Liver (tissue), 9 donors: ENCODE results near the gene ZCCHC14. TPM values are rescaled to one million over a fixed set of nuclear protein-coding genes. Genes with fewer than 3 reads are reported as not detected.
A peak's percentile ranks its signal among the peaks of the same experiment; 100 is the strongest.

Source experiments
- DNase-seq: peaks from one replicate; pipeline ENCODE4 v3.0.0-alpha.2; 2017; ENCODE audit warnings: low spot score
- H3K27ac ChIP-seq, 2 donors: one replicate each; pipeline ENCODE4 v1.7.0; 2013; ENCODE audit warnings: inconsistent platforms in 2 of 2, low read length in 2 of 2, control low read depth in 1 of 2, low read depth in 1 of 2, mild to moderate bottlenecking in 1 of 2
- H3K27me3 ChIP-seq, 4 donors: one replicate each; pipeline versions ENCODE4 v1.6.1 to v1.7.0; 2013; ENCODE audit warnings: low read length in 3 of 4, inconsistent platforms in 1 of 4, mild to moderate bottlenecking in 1 of 4, moderate library complexity in 1 of 4; ENCODE audit not compliant: control insufficient read depth in 4 of 4, insufficient read depth in 4 of 4
- H3K36me3 ChIP-seq, 4 donors: one replicate each; pipeline versions ENCODE4 v1.6.1 to v1.7.0; 2013; ENCODE audit warnings: low read length in 3 of 4, mild to moderate bottlenecking in 3 of 4, low read depth in 1 of 4, moderate library complexity in 1 of 4; ENCODE audit not compliant: control insufficient read depth in 4 of 4, insufficient read depth in 3 of 4
- H3K4me1 ChIP-seq, 4 donors: one replicate each; pipeline versions ENCODE4 v1.6.1 to v1.7.0; 2013; ENCODE audit warnings: low read length in 3 of 4, mild to moderate bottlenecking in 3 of 4, moderate library complexity in 1 of 4; ENCODE audit not compliant: control insufficient read depth in 4 of 4, insufficient read depth in 4 of 4
- H3K4me3 ChIP-seq, 3 donors: one replicate each; pipeline versions ENCODE4 v1.6.1 to v1.7.0; 2013; ENCODE audit warnings: low read length in 3 of 3, control low read depth in 1 of 3, low read depth in 1 of 3, mild to moderate bottlenecking in 1 of 3
- H3K9ac ChIP-seq, 2 donors: one replicate each; pipeline ENCODE4 v1.7.0; 2013; ENCODE audit warnings: low read length in 2 of 2, mild to moderate bottlenecking in 2 of 2, moderate library complexity in 2 of 2, control low read depth in 1 of 2, low read depth in 1 of 2
- H3K9me3 ChIP-seq, 4 donors: one replicate each; pipeline versions ENCODE4 v1.6.1 to v1.7.0; 2013; ENCODE audit warnings: low read length in 3 of 4; ENCODE audit not compliant: control insufficient read depth in 4 of 4
- EGR1 ChIP-seq, 2 donors: IDR thresholded peaks; 2 replicates each; pipeline ENCODE4 v1.6.1; 2016 to 2018; ENCODE audit warnings: antibody characterized with exemption in 2 of 2, low read depth in 2 of 2
- FOXA1 ChIP-seq: IDR thresholded peaks from 2 replicates; pipeline ENCODE4 v1.6.1; 2016; ENCODE audit warnings: antibody characterized with exemption
- FOXA2 ChIP-seq: IDR thresholded peaks from 2 replicates; pipeline ENCODE4 v1.6.1; 2016; ENCODE audit warnings: antibody characterized with exemption
- GABPA ChIP-seq, 2 donors: IDR thresholded peaks in 1 of 2; conservative IDR thresholded peaks in 1 of 2; 2 replicates each; pipeline ENCODE4 v1.6.1; 2016; ENCODE audit warnings: antibody characterized with exemption in 2 of 2, mild to moderate bottlenecking in 1 of 2, moderate library complexity in 1 of 2
- HNF4A ChIP-seq, 2 donors: conservative IDR thresholded peaks; 2 replicates each; pipeline ENCODE4 v1.6.1; 2016; ENCODE audit warnings: antibody characterized with exemption in 2 of 2, mild to moderate bottlenecking in 2 of 2
- HNF4G ChIP-seq: IDR thresholded peaks from 2 replicates; pipeline ENCODE4 v1.6.1; 2016; ENCODE audit warnings: antibody characterized with exemption
- JUND ChIP-seq, 2 donors: IDR thresholded peaks; 2 replicates each; pipeline ENCODE4 v1.6.1; 2016; ENCODE audit warnings: antibody characterized with exemption in 2 of 2
- NR2F2 ChIP-seq: IDR thresholded peaks from 2 replicates; pipeline ENCODE4 v1.6.1; 2016; ENCODE audit warnings: antibody characterized with exemption
- RAD21 ChIP-seq, 2 donors: IDR thresholded peaks; 2 replicates each; pipeline ENCODE4 v1.6.1; 2016; ENCODE audit warnings: antibody characterized with exemption in 2 of 2, mild to moderate bottlenecking in 2 of 2
- RXRA ChIP-seq, 2 donors: IDR thresholded peaks; 2 replicates each; pipeline ENCODE4 v1.6.1; 2017 to 2018; ENCODE audit warnings: antibody characterized with exemption in 2 of 2, mild to moderate bottlenecking in 1 of 2
- SP1 ChIP-seq: IDR thresholded peaks from 2 replicates; pipeline ENCODE4 v1.6.1; 2018; ENCODE audit warnings: antibody characterized with exemption, mild to moderate bottlenecking
- TAF1 ChIP-seq: conservative IDR thresholded peaks from 2 replicates; pipeline ENCODE4 v1.6.1; 2016; ENCODE audit warnings: antibody characterized with exemption, mild to moderate bottlenecking
- YY1 ChIP-seq: IDR thresholded peaks from 2 replicates; pipeline ENCODE4 v1.6.1; 2016; ENCODE audit warnings: antibody characterized with exemption, mild to moderate bottlenecking
- WGBS: extraction: QIAGEN DNeasy Blood & Tissue Kit; methylation state at CpG from one replicate; pipeline ENCODE4 v1.1.7; 2013; 5-methylcytosine and 5-hydroxymethylcytosine counted together
- polyA plus RNA-seq, 2 donors: library from polyadenylated mRNA; stranded (reverse) in 1 of 2; unstranded in 1 of 2; fragments of 200-250 nt in 1 of 2; fragments of >200 nt in 1 of 2; fragmentation: Nextera tagmentation in 1 of 2; extraction: Ambion mirVana in 1 of 2; gene quantifications; one replicate each; pipeline versions ENCODE4 v1.2.1 to v1.2.3, GENCODE V29; 2013 to 2015
- total RNA-seq, 2 donors: library from RNA; depleted of rRNA; stranded (reverse); fragments of >200 nt; gene quantifications; one replicate each; pipeline ENCODE4 v1.2.3, GENCODE V29; 2014
- TF ChIP-seq, protein P1 (sequence below): IDR thresholded peaks from 2 replicates; pipeline ENCODE4 v1.6.1; 2016; ENCODE audit warnings: antibody characterized with exemption
- TF ChIP-seq, protein P2 (sequence below): IDR thresholded peaks from 2 replicates; pipeline ENCODE4 v1.6.1; 2016; ENCODE audit warnings: antibody characterized with exemption
- TF ChIP-seq, protein P3 (sequence below): fragments of 150-350 bp; IDR thresholded peaks from 2 replicates; pipeline ENCODE4 v1.5.1; 2017; ENCODE audit warnings: improper control_type of control experiment, low read depth, low read length; ENCODE audit not compliant: missing input control
- TF ChIP-seq, protein P4 (sequence below): IDR thresholded peaks from 2 replicates; pipeline ENCODE4 v1.6.1; 2016; ENCODE audit warnings: antibody characterized with exemption
- TF ChIP-seq, protein P5 (sequence below): IDR thresholded peaks from 2 replicates; pipeline ENCODE4 v1.6.1; 2016; ENCODE audit warnings: antibody characterized with exemption, mild to moderate bottlenecking
- donor health status: healthy.
- donor health status: healthy.
- donor health status: healthy.
- donor health status: healthy.
- donor health status: healthy.

ZCCHC14 gene
- total and polyA plus RNA-seq, 4 donors, result 6.3 to 21.7 (median 8.0) TPM

DNA sequence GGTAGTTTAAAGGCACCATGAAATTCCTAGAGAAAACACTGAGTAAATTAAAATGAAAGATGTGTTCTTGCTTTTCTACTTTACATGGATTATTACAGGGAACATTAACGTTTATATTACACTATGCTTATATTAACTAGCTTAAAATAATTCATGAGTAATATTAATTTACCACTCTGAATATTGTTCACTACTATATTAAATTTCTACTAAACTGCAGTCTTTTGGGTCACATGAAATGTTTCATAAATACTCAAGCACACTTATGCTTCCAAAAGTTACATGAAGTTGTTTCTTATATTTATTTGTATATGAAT, 104.0 kb downstream of the ZCCHC14 start:
- H3K4me3 ChIP-seq, result no peak overlapping the region
- peak overlapping the region; percentile 99 for H3K27ac ChIP-seq
- H3K36me3 ChIP-seq, result no peaks in the 10 kb centered on the region
- TF ChIP-seq HNF4G, result no peak
- no peak for TF ChIP-seq EGR1 (IDR thresholded peaks at IDR 0.05; ENCODE audit: low read depth in 2 of 2)
- no peak for TF ChIP-seq YY1
- TF ChIP-seq RAD21 (IDR thresholded peaks at IDR 0.05), result no peak
- TF ChIP-seq SP1, result no peak
- TF ChIP-seq FOXA2, result no peak
- TF ChIP-seq GABPA (IDR thresholded peaks at IDR 0.05 in 1 of 2, conservative IDR thresholded peaks at IDR 0.05 in 1 of 2), result peak in 1 of 2 donors; percentile 18
- peak overlapping the region in 1 of 2 donors; percentile 88 for H3K9ac ChIP-seq
- no peak for DNase-seq
- no peaks in the 10 kb centered on the region for H3K9me3 ChIP-seq
- WGBS, result 13% methylated on average over 1 of the region's 1 CpG
- peaks cover 9 to 33% (median 19%) of the 10 kb centered on the region in 4 donors for H3K4me1 ChIP-seq
- no peaks in the 10 kb centered on the region for H3K27me3 ChIP-seq

DNA sequence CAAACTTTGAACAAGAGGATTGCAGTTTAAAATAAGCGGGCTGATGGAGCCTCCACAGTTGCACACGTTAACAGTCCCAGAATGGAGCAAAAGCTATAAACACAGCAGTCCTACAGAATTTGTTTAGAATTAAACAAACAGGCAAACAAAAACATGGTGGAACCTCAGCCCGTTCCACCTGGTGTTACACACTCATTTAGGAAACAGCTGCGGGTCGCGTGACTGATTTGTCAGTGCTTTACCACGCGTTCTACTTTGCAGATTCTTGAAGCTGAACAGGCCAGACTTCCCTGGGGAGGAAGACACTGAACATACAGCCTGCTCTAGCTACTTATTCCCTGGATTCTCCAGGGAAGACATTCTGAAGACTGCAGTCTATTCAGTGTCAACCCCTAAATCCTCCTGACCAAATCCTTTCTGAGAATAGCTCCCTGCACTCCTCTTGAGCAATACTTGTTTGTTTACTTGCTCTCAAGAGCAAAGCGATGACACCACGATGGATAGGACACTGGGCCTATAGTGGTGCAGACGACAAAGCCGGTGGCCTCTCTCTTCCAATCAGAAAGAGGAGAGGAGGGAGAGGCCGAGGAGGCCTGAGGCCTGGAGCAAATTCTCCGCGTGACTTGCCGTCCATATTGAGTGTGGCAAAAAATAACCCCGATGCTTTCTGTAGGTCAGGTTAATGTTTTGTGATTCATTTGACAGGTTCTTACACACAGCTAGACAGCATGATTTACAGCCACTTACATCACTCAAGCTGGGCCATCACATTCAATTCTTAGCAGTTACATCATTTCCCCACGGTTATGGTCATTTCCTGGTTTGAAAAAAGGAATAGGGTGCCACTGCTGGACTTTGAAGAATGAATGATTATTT, 104.6 kb downstream of the ZCCHC14 start:
- Histone ChIP-seq H3K4me3 (peak overlapping the region in 1 of 3 donors; percentile 14), H3K9me3 (no peaks in the 10 kb centered on the region), H3K4me1 (peaks cover 4 to 27% (median 16%) of the 10 kb centered on the region in 4 donors), H3K27me3 (no peaks in the 10 kb centered on the region), H3K36me3 (no peaks in the 10 kb centered on the region), H3K9ac (peak overlapping the region; percentile 10 to 88), H3K27ac (peak overlapping the region; percentile 99)
- peak; percentile 85 for DNase-seq
- TF ChIP-seq RAD21 (IDR thresholded peaks at IDR 0.05) (no peak), FOXA2 (peak; percentile 95), YY1 (peak; percentile 100), SP1 (peak; percentile 98), GABPA (IDR thresholded peaks at IDR 0.05 in 1 of 2, conservative IDR thresholded peaks at IDR 0.05 in 1 of 2) (peak; percentile 45 to 73), TAF1 (peak; percentile 84), NR2F2 (peak; percentile 76), JUND (IDR thresholded peaks at IDR 0.05) (peak in 1 of 2 donors; percentile 75), RXRA (IDR thresholded peaks at IDR 0.05) (peak; percentile 87 to 88), HNF4G (no peak), EGR1 (IDR thresholded peaks at IDR 0.05; ENCODE audit: low read depth in 2 of 2) (peak in 1 of 2 donors; percentile 24), HNF4A (conservative IDR thresholded peaks at IDR 0.05) (peak; percentile 9 to 57), FOXA1 (peak; percentile 98)
- TF ChIP-seq, protein P1, sequence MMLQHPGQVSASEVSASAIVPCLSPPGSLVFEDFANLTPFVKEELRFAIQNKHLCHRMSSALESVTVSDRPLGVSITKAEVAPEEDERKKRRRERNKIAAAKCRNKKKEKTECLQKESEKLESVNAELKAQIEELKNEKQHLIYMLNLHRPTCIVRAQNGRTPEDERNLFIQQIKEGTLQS, result peak; percentile 93
- TF ChIP-seq, protein P2, sequence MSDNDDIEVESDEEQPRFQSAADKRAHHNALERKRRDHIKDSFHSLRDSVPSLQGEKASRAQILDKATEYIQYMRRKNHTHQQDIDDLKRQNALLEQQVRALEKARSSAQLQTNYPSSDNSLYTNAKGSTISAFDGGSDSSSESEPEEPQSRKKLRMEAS, result peak; percentile 51
- TF ChIP-seq, protein P3, sequence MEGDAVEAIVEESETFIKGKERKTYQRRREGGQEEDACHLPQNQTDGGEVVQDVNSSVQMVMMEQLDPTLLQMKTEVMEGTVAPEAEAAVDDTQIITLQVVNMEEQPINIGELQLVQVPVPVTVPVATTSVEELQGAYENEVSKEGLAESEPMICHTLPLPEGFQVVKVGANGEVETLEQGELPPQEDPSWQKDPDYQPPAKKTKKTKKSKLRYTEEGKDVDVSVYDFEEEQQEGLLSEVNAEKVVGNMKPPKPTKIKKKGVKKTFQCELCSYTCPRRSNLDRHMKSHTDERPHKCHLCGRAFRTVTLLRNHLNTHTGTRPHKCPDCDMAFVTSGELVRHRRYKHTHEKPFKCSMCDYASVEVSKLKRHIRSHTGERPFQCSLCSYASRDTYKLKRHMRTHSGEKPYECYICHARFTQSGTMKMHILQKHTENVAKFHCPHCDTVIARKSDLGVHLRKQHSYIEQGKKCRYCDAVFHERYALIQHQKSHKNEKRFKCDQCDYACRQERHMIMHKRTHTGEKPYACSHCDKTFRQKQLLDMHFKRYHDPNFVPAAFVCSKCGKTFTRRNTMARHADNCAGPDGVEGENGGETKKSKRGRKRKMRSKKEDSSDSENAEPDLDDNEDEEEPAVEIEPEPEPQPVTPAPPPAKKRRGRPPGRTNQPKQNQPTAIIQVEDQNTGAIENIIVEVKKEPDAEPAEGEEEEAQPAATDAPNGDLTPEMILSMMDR, result no peak
- TF ChIP-seq, protein P4, sequence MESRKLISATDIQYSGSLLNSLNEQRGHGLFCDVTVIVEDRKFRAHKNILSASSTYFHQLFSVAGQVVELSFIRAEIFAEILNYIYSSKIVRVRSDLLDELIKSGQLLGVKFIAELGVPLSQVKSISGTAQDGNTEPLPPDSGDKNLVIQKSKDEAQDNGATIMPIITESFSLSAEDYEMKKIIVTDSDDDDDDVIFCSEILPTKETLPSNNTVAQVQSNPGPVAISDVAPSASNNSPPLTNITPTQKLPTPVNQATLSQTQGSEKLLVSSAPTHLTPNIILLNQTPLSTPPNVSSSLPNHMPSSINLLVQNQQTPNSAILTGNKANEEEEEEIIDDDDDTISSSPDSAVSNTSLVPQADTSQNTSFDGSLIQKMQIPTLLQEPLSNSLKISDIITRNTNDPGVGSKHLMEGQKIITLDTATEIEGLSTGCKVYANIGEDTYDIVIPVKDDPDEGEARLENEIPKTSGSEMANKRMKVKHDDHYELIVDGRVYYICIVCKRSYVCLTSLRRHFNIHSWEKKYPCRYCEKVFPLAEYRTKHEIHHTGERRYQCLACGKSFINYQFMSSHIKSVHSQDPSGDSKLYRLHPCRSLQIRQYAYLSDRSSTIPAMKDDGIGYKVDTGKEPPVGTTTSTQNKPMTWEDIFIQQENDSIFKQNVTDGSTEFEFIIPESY, result peak; percentile 11
- TF ChIP-seq, protein P5, sequence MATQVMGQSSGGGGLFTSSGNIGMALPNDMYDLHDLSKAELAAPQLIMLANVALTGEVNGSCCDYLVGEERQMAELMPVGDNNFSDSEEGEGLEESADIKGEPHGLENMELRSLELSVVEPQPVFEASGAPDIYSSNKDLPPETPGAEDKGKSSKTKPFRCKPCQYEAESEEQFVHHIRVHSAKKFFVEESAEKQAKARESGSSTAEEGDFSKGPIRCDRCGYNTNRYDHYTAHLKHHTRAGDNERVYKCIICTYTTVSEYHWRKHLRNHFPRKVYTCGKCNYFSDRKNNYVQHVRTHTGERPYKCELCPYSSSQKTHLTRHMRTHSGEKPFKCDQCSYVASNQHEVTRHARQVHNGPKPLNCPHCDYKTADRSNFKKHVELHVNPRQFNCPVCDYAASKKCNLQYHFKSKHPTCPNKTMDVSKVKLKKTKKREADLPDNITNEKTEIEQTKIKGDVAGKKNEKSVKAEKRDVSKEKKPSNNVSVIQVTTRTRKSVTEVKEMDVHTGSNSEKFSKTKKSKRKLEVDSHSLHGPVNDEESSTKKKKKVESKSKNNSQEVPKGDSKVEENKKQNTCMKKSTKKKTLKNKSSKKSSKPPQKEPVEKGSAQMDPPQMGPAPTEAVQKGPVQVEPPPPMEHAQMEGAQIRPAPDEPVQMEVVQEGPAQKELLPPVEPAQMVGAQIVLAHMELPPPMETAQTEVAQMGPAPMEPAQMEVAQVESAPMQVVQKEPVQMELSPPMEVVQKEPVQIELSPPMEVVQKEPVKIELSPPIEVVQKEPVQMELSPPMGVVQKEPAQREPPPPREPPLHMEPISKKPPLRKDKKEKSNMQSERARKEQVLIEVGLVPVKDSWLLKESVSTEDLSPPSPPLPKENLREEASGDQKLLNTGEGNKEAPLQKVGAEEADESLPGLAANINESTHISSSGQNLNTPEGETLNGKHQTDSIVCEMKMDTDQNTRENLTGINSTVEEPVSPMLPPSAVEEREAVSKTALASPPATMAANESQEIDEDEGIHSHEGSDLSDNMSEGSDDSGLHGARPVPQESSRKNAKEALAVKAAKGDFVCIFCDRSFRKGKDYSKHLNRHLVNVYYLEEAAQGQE, result peak; percentile 79
- WGBS, result 10% methylated on average over 18 of the region's 18 CpGs
